Measurements from ENCODE around the gene LRP1-AS.

- TF ChIP-seq CTCF (IDR thresholded peaks at IDR 0.05; ENCODE audit: low read depth, low read length) (no peak), POLR2A (IDR thresholded peaks at IDR 0.05; ENCODE audit: extremely low read depth, insufficient read length) (no peak)
These were observed 41.3 kb downstream of the LRP1-AS start for GRCh38 chr12:57106021-57106708.
